WTC11 (cell line): ENCODE measurements around the gene CYP39A1. TPM values are rescaled to one million over a fixed set of nuclear protein-coding genes. Genes with fewer than 3 reads are reported as not detected.

Experiments used
- ATAC-seq: fragments of 200-7000 bp; cut with Tn5 transposase; 2 replicates; pipeline ENCODE4 v1.10.0; 2021; ENCODE audit warnings: mild to moderate bottlenecking, moderate library complexity
- CTCF ChIA-PET: fragments of 300-600 bp; sonication (Branson Sonifier 250); formaldehyde crosslinking; loops from one replicate; lab custom pipeline; 2021; ENCODE audit warnings: antibody characterized with exemption; lab: Charles Lee
- POLR2A ChIA-PET: fragments of 350-600 bp; sonication (Branson Sonifier 250); formaldehyde crosslinking; loops from one replicate; lab custom pipeline; 2021; ENCODE audit warnings: antibody characterized with exemption; lab: Charles Lee
- DNase-seq: peaks from one replicate; pipeline ENCODE4 v3.0.0; 2021; ENCODE audit warnings: low spot score
- H3K27ac Mint-ChIP-seq: 2 replicates; pipeline ENCODE4 v1.8.0; 2021; ENCODE audit warnings: mixed read lengths
- H3K27me3 Mint-ChIP-seq: 2 replicates; pipeline ENCODE4 v1.8.0; 2021; ENCODE audit warnings: low read depth, mild to moderate bottlenecking, moderate library complexity, mixed read lengths
- H3K36me3 Mint-ChIP-seq: 2 replicates; pipeline ENCODE4 v1.8.0; 2021; ENCODE audit warnings: mixed read lengths
- H3K4me1 Mint-ChIP-seq: 2 replicates; pipeline ENCODE4 v1.8.0; 2022; ENCODE audit warnings: mixed read lengths
- H3K4me3 Mint-ChIP-seq: 2 replicates; pipeline ENCODE4 v1.8.0; 2021; ENCODE audit warnings: mild to moderate bottlenecking, moderate library complexity, mixed read lengths
- H3K9me3 Mint-ChIP-seq: 2 replicates; pipeline ENCODE4 v1.8.0; 2021; ENCODE audit warnings: mixed read lengths
- IRF2 ChIP-seq: sonication (generic); formaldehyde crosslinking; IDR thresholded peaks from 2 replicates; pipeline ENCODE4 v1.8.0; 2022; ENCODE audit warnings: low read depth, missing genetic modification reagents, borderline replicate concordance
- JAZF1 ChIP-seq: fragments of 250-450 bp; sonication (Bioruptor Pico); IDR thresholded peaks from 2 replicates; pipeline ENCODE4 v1.9.0; 2021; ENCODE audit warnings: moderate library complexity, mild to moderate bottlenecking, inconsistent platforms
- JUN ChIP-seq: sonication (generic); formaldehyde crosslinking; IDR thresholded peaks from 2 replicates; pipeline ENCODE4 v1.8.0; 2023; ENCODE audit warnings: mild to moderate bottlenecking, missing genetic modification reagents
- PRRX2 ChIP-seq: fragments of 250-450 bp; sonication (Bioruptor Pico); IDR thresholded peaks from 2 replicates; pipeline ENCODE4 v1.8.0; 2021; ENCODE audit warnings: mild to moderate bottlenecking
- SMAD3 ChIP-seq: sonication (generic); formaldehyde crosslinking; IDR thresholded peaks from 2 replicates; pipeline ENCODE4 v1.8.0; 2022; ENCODE audit warnings: missing genetic modification reagents, mild to moderate bottlenecking, borderline replicate concordance
- SMAD4 ChIP-seq: sonication (generic); formaldehyde crosslinking; IDR thresholded peaks from 2 replicates; pipeline ENCODE4 v1.8.0; 2022; ENCODE audit warnings: mild to moderate bottlenecking, missing genetic modification reagents
- TEAD1 ChIP-seq: sonication (generic); formaldehyde crosslinking; IDR thresholded peaks from 2 replicates; pipeline ENCODE4 v1.8.0; 2022; ENCODE audit warnings: mild to moderate bottlenecking, missing genetic modification reagents
- TEAD4 ChIP-seq: sonication (generic); formaldehyde crosslinking; IDR thresholded peaks from 2 replicates; pipeline ENCODE4 v1.8.0; 2022; ENCODE audit warnings: mild to moderate bottlenecking, missing genetic modification reagents
- ZNF232 ChIP-seq: sonication (generic); formaldehyde crosslinking; IDR thresholded peaks from 2 replicates; pipeline ENCODE4 v1.8.0; 2022; ENCODE audit warnings: mild to moderate bottlenecking, missing genetic modification reagents
- ZNF396 ChIP-seq: fragments of 250-450 bp; sonication (Bioruptor Pico); IDR thresholded peaks from 2 replicates; pipeline ENCODE4 v1.8.0; 2021; ENCODE audit warnings: mild to moderate bottlenecking, moderate library complexity, borderline replicate concordance
- total RNA-seq: library from RNA; stranded (reverse); gene quantifications from 3 replicates; pipeline ENCODE4 v1.2.3, GENCODE V29; 2021
- TF ChIP-seq, protein P1 (sequence below): fragments of 250-450 bp; sonication (Bioruptor Pico); conservative IDR thresholded peaks from 2 replicates; pipeline ENCODE4 v1.9.0; 2021; ENCODE audit warnings: mild to moderate bottlenecking
- TF ChIP-seq, protein P2 (sequence below): sonication (generic); formaldehyde crosslinking; IDR thresholded peaks from 2 replicates; pipeline ENCODE4 v1.8.1; 2022; ENCODE audit warnings: missing genetic modification reagents, borderline replicate concordance
- TF ChIP-seq, protein P3 (sequence below): sonication (generic); formaldehyde crosslinking; IDR thresholded peaks from 2 replicates; pipeline ENCODE4 v1.8.1; 2023; ENCODE audit warnings: mild to moderate bottlenecking, missing genetic modification reagents, moderate library complexity
- TF ChIP-seq, protein P4 (sequence below): fragments of 250-450 bp; sonication (Bioruptor Pico); IDR thresholded peaks from 2 replicates; pipeline ENCODE4 v1.8.0; 2021; ENCODE audit warnings: mild to moderate bottlenecking
- TF ChIP-seq, protein P5 (sequence below): sonication (generic); formaldehyde crosslinking; IDR thresholded peaks from 2 replicates; pipeline ENCODE4 v1.8.1; 2023; ENCODE audit warnings: mild to moderate bottlenecking, missing genetic modification reagents, borderline replicate concordance
- TF ChIP-seq, protein P6 (sequence below): sonication (generic); formaldehyde crosslinking; IDR thresholded peaks from 2 replicates; pipeline ENCODE4 v1.8.0; 2022; ENCODE audit warnings: missing genetic modification reagents

The CYP39A1 gene
- total RNA-seq, 1 experiment from 2014 or later, result 1.6 TPM

DNA sequence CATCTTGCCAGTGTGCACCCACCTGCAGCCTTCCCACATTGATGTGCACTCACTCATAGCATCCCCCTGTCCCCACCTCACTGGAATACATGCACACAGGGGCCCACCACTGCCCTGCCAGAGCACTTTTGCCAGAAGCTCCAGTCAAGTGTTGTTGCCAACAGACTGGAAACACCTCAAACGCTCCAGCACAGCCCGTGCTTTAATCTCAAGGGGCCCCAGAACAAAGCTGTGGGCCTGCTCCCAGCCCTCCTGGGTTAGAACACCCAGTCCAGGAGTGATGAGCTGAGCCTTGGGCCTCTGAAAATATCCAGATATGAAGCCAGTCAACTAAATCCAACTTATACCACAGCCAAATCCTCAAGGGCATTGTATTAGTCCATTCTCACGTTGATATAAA, 77.1 kb downstream of the CYP39A1 start (continued):
- TF ChIP-seq, protein P1, sequence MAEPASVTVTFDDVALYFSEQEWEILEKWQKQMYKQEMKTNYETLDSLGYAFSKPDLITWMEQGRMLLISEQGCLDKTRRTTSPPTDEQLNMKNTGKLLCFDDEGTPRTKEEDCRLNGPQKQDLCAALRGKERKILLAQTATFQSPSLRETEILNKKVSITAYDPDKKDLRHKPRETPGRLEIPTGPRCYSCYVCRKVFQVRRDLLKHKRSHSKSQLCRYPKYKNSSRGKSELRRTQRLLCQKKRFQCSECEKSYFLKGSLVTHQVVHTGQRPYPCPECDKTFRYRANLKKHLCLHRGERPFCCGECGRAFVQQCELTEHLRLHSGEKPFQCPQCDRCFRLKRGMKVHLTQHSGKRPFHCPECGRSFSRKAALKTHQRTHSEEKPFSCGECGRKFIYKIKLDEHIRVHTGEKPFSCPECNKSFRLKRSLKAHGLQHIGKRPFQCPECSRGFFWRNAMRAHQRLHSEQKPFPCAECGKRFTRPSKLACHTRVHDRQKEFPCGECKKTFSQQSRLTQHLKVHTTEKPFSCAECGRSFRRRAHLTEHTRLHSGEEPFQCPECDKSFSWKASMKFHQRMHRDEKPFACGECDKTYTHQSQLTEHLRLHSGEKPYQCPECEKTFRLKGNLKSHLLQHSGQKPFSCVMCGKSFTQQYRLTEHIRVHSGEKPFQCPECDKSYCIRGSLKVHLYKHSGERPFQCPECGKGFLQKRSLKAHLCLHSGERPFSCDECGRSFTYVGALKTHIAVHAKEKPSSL (CRISPR knock-in tag), result no peak
- TF ChIP-seq ZNF396 (CRISPR knock-in tag), result no peak

DNA sequence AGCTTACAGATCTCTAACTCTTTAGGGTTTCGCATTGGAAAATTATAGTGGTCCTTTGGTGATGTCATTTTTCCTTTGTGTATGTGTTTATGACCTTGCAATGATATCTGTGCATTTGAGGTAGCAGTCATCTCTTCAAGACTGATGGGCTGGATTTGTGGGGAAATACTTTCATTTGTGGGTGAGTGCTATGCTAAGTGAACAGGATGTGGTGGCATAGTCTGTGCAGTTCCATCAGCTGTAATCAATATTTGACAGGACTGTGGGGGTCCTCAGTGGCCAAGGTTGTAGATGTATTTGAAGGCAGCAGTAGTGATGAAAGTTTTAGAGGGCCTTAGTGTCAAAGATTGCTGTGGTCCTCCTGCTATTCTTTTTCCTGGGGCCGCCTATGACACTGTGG, 79.5 kb downstream of the CYP39A1 start:
- Mint-ChIP-seq H3K9me3 (peaks cover 11% of the 10 kb centered on the region; the same call in 1 of the 2 replicates), H3K4me3 (no peak overlapping the region), H3K4me1 (no peaks in the 10 kb centered on the region), H3K27ac (no peak overlapping the region), H3K27me3 (no peaks in the 10 kb centered on the region), H3K36me3 (no peaks in the 10 kb centered on the region)
- ChIA-PET CTCF (no interaction called here), POLR2A (no interaction called here)
- DNase-seq (no peak), ATAC-seq (no peak)
- TF ChIP-seq, protein P2, sequence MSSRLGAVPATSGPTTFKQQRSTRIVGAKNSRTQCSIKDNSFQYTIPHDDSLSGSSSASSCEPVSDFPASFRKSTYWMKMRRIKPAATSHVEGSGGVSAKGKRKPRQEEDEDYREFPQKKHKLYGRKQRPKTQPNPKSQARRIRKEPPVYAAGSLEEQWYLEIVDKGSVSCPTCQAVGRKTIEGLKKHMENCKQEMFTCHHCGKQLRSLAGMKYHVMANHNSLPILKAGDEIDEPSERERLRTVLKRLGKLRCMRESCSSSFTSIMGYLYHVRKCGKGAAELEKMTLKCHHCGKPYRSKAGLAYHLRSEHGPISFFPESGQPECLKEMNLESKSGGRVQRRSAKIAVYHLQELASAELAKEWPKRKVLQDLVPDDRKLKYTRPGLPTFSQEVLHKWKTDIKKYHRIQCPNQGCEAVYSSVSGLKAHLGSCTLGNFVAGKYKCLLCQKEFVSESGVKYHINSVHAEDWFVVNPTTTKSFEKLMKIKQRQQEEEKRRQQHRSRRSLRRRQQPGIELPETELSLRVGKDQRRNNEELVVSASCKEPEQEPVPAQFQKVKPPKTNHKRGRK (CRISPR knock-in tag), result no peak
- TF ChIP-seq, protein P3, sequence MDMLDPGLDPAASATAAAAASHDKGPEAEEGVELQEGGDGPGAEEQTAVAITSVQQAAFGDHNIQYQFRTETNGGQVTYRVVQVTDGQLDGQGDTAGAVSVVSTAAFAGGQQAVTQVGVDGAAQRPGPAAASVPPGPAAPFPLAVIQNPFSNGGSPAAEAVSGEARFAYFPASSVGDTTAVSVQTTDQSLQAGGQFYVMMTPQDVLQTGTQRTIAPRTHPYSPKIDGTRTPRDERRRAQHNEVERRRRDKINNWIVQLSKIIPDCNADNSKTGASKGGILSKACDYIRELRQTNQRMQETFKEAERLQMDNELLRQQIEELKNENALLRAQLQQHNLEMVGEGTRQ (CRISPR knock-in tag), result no peak
- TF ChIP-seq, protein P4, sequence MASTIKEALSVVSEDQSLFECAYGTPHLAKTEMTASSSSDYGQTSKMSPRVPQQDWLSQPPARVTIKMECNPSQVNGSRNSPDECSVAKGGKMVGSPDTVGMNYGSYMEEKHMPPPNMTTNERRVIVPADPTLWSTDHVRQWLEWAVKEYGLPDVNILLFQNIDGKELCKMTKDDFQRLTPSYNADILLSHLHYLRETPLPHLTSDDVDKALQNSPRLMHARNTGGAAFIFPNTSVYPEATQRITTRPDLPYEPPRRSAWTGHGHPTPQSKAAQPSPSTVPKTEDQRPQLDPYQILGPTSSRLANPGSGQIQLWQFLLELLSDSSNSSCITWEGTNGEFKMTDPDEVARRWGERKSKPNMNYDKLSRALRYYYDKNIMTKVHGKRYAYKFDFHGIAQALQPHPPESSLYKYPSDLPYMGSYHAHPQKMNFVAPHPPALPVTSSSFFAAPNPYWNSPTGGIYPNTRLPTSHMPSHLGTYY (CRISPR knock-in tag), result no peak
- TF ChIP-seq PRRX2 (CRISPR knock-in tag) (no peak), JAZF1 (CRISPR knock-in tag) (no peak), ZNF232 (no peak)

DNA sequence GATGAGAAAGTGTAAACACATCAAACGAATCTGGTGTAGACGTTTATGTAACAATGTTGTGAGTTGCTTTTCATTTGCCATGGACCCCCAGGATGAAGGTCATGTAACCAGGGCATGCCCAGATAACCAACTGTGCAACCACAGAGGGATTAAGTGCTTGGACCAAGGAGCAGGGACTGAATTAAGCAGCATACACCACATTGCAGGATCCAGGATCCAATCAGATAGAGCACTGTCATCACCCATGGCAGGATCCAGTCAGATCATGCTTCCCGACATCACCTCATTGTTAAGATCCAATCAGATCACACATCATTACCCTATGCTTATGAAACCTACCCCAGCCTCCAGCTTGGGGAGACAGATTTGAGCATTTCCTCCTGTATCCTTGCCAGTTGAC, 87.1 kb downstream of the CYP39A1 start:
- ChIA-PET POLR2A (no interaction called here), CTCF (no interaction called here)
- Mint-ChIP-seq H3K27me3 (no peaks in the 10 kb centered on the region), H3K27ac (no peak overlapping the region), H3K4me1 (no peaks in the 10 kb centered on the region; the same call in 1 of the 2 replicates), H3K36me3 (no peaks in the 10 kb centered on the region), H3K9me3 (peaks cover 11% of the 10 kb centered on the region), H3K4me3 (no peak overlapping the region)
- ATAC-seq (no peak), DNase-seq (no peak)
- no peak for TF ChIP-seq JUN (CRISPR knock-in tag)
- TF ChIP-seq TEAD4 (CRISPR knock-in tag), result no peak
- TF ChIP-seq, protein P5, sequence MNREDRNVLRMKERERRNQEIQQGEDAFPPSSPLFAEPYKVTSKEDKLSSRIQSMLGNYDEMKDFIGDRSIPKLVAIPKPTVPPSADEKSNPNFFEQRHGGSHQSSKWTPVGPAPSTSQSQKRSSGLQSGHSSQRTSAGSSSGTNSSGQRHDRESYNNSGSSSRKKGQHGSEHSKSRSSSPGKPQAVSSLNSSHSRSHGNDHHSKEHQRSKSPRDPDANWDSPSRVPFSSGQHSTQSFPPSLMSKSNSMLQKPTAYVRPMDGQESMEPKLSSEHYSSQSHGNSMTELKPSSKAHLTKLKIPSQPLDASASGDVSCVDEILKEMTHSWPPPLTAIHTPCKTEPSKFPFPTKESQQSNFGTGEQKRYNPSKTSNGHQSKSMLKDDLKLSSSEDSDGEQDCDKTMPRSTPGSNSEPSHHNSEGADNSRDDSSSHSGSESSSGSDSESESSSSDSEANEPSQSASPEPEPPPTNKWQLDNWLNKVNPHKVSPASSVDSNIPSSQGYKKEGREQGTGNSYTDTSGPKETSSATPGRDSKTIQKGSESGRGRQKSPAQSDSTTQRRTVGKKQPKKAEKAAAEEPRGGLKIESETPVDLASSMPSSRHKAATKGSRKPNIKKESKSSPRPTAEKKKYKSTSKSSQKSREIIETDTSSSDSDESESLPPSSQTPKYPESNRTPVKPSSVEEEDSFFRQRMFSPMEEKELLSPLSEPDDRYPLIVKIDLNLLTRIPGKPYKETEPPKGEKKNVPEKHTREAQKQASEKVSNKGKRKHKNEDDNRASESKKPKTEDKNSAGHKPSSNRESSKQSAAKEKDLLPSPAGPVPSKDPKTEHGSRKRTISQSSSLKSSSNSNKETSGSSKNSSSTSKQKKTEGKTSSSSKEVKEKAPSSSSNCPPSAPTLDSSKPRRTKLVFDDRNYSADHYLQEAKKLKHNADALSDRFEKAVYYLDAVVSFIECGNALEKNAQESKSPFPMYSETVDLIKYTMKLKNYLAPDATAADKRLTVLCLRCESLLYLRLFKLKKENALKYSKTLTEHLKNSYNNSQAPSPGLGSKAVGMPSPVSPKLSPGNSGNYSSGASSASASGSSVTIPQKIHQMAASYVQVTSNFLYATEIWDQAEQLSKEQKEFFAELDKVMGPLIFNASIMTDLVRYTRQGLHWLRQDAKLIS, result no peak
- TF ChIP-seq IRF2 (CRISPR knock-in tag), result no peak
- TF ChIP-seq TEAD1 (CRISPR knock-in tag), result no peak
- no peak for TF ChIP-seq SMAD3 (CRISPR knock-in tag)
- no peak for TF ChIP-seq SMAD4
- TF ChIP-seq, protein P6, sequence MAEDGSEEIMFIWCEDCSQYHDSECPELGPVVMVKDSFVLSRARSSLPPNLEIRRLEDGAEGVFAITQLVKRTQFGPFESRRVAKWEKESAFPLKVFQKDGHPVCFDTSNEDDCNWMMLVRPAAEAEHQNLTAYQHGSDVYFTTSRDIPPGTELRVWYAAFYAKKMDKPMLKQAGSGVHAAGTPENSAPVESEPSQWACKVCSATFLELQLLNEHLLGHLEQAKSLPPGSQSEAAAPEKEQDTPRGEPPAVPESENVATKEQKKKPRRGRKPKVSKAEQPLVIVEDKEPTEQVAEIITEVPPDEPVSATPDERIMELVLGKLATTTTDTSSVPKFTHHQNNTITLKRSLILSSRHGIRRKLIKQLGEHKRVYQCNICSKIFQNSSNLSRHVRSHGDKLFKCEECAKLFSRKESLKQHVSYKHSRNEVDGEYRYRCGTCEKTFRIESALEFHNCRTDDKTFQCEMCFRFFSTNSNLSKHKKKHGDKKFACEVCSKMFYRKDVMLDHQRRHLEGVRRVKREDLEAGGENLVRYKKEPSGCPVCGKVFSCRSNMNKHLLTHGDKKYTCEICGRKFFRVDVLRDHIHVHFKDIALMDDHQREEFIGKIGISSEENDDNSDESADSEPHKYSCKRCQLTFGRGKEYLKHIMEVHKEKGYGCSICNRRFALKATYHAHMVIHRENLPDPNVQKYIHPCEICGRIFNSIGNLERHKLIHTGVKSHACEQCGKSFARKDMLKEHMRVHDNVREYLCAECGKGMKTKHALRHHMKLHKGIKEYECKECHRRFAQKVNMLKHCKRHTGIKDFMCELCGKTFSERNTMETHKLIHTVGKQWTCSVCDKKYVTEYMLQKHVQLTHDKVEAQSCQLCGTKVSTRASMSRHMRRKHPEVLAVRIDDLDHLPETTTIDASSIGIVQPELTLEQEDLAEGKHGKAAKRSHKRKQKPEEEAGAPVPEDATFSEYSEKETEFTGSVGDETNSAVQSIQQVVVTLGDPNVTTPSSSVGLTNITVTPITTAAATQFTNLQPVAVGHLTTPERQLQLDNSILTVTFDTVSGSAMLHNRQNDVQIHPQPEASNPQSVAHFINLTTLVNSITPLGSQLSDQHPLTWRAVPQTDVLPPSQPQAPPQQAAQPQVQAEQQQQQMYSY (CRISPR knock-in tag), result no peak
